ENCODE results near the gene GTF3C5. TPM values are rescaled to one million over a fixed set of nuclear protein-coding genes. Genes with fewer than 3 reads are reported as not detected.

GTF3C5 gene
- total RNA-seq, 1 donor from 2014 or later: 83.6 TPM

- no peak for DNase-seq (ENCODE audit: extremely low spot score, unreplicated experiment)
- TF ChIP-seq CTCF (conservative IDR thresholded peaks at IDR 0.05): no peak
- Mint-ChIP-seq H3K4me1 (ENCODE audit: unreplicated experiment) (no peaks in the 10 kb centered on the region), H3K4me3 (no peak overlapping the region), H3K27ac (no peak overlapping the region), H3K27me3 (peaks cover 44% of the 10 kb centered on the region), H3K36me3 (no peaks in the 10 kb centered on the region), H3K9me3 (no peaks in the 10 kb centered on the region)
Measured at GRCh38 chr9:132985071-132985350, 45.8 kb upstream of the GTF3C5 start.

GRCh38 chr9:132985489-132985888 is 45.3 kb upstream of the GTF3C5 start:
- Mint-ChIP-seq H3K27ac (no peak overlapping the region), H3K36me3 (no peaks in the 10 kb centered on the region), H3K4me1 (ENCODE audit: unreplicated experiment) (no peaks in the 10 kb centered on the region), H3K9me3 (no peaks in the 10 kb centered on the region), H3K27me3 (peaks cover 45% of the 10 kb centered on the region), H3K4me3 (no peak overlapping the region)
- TF ChIP-seq CTCF (conservative IDR thresholded peaks at IDR 0.05): no peak
- no peak for DNase-seq (ENCODE audit: extremely low spot score, unreplicated experiment)

GRCh38 chr9:132986114-132986513 is 44.7 kb upstream of the GTF3C5 start:
- no peak overlapping the region for H3K27ac Mint-ChIP-seq
- H3K36me3 Mint-ChIP-seq: no peaks in the 10 kb centered on the region
- no peak for DNase-seq (ENCODE audit: extremely low spot score, unreplicated experiment)
- peaks cover 39% of the 10 kb centered on the region for H3K27me3 Mint-ChIP-seq
- no peaks in the 10 kb centered on the region for H3K4me1 Mint-ChIP-seq (ENCODE audit: unreplicated experiment)
- H3K4me3 Mint-ChIP-seq: no peak overlapping the region
- no peaks in the 10 kb centered on the region for H3K9me3 Mint-ChIP-seq
- TF ChIP-seq CTCF (conservative IDR thresholded peaks at IDR 0.05): no peak

- peaks cover 5% of the 10 kb centered on the region for H3K4me1 Mint-ChIP-seq (ENCODE audit: unreplicated experiment)
- H3K27ac Mint-ChIP-seq: no peak overlapping the region
- no peak overlapping the region for H3K4me3 Mint-ChIP-seq
- TF ChIP-seq CTCF (conservative IDR thresholded peaks at IDR 0.05): no peak
- no peaks in the 10 kb centered on the region for H3K9me3 Mint-ChIP-seq
- DNase-seq (ENCODE audit: extremely low spot score, unreplicated experiment): no peak
- no peaks in the 10 kb centered on the region for H3K36me3 Mint-ChIP-seq
- H3K27me3 Mint-ChIP-seq: peaks cover 39% of the 10 kb centered on the region
Measured at GRCh38 chr9:132986640-132987620, 43.9 kb upstream of the GTF3C5 start.

GRCh38 chr9:132988244-132989013 is 42.4 kb upstream of the GTF3C5 start:
- no peaks in the 10 kb centered on the region for H3K36me3 Mint-ChIP-seq
- no peak for TF ChIP-seq CTCF (conservative IDR thresholded peaks at IDR 0.05)
- H3K9me3 Mint-ChIP-seq: no peaks in the 10 kb centered on the region
- DNase-seq (ENCODE audit: extremely low spot score, unreplicated experiment): no peak
- H3K27ac Mint-ChIP-seq: no peak overlapping the region
- H3K4me3 Mint-ChIP-seq: no peak overlapping the region
- H3K4me1 Mint-ChIP-seq (ENCODE audit: unreplicated experiment): peaks cover 9% of the 10 kb centered on the region
- H3K27me3 Mint-ChIP-seq: peaks cover 41% of the 10 kb centered on the region

All from type B pancreatic cell (in vitro differentiated cells).